GM23338 (cell line): ENCODE data around the gene GIMAP7. TPM values are rescaled to one million over a fixed set of nuclear protein-coding genes. Genes with fewer than 3 reads are reported as not detected.

Experiments used
- ATAC-seq: fragments of 200-7000 bp; cut with Tn5 transposase; 3 replicates; pipeline ENCODE4 v1.9.1; 2020
- DNase-seq: peaks from one replicate; pipeline ENCODE4 v3.0.0-alpha.2; 2015; ENCODE audit warnings: low spot score
- H2AFZ ChIP-seq: fragments of 200-600 bp; sonication (generic); 2 replicates; pipeline ENCODE4 v1.8.0; 2016; ENCODE audit warnings: antibody characterized with exemption, mild to moderate bottlenecking, moderate library complexity
- H3F3A ChIP-seq: fragments of 200-600 bp; sonication (generic); replicated peaks from 2 replicates; pipeline ENCODE4 v1.8.0; 2017; ENCODE audit warnings: antibody characterized with exemption, mixed run types, low read depth
- H3K27ac ChIP-seq: fragments of 200-600 bp; sonication (generic); 2 replicates; pipeline ENCODE4 v1.6.1; 2016; ENCODE audit warnings: low read depth
- H3K27me3 ChIP-seq: fragments of 200-600 bp; sonication (generic); 2 replicates; pipeline ENCODE4 v1.8.0; 2016; ENCODE audit warnings: mild to moderate bottlenecking, mixed run types, moderate library complexity; ENCODE audit not compliant: insufficient read depth
- H3K36me3 ChIP-seq: fragments of 200-600 bp; sonication (generic); 2 replicates; pipeline ENCODE4 v1.8.0; 2016; ENCODE audit warnings: mild to moderate bottlenecking; ENCODE audit not compliant: insufficient read depth
- H3K4me1 ChIP-seq: fragments of 200-600 bp; sonication (generic); 2 replicates; pipeline ENCODE4 v1.8.0; 2016; ENCODE audit warnings: mild to moderate bottlenecking, moderate library complexity; ENCODE audit not compliant: insufficient read depth
- H3K4me2 ChIP-seq: fragments of 200-600 bp; sonication (generic); 2 replicates; pipeline ENCODE4 v1.7.1; 2017; ENCODE audit warnings: mixed run types
- H3K4me3 ChIP-seq: fragments of 200-600 bp; sonication (generic); 2 replicates; pipeline ENCODE4 v1.6.1; 2016; ENCODE audit warnings: mixed run types
- H3K79me2 ChIP-seq: fragments of 200-600 bp; sonication (generic); replicated peaks from 2 replicates; pipeline ENCODE4 v1.8.0; 2017; ENCODE audit warnings: mild to moderate bottlenecking; ENCODE audit not compliant: insufficient read depth
- H3K9me2 ChIP-seq: fragments of 200-600 bp; sonication (generic); 2 replicates; pipeline ENCODE4 v1.8.0; 2017; ENCODE audit not compliant: insufficient read depth
- H4K20me1 ChIP-seq: fragments of 200-600 bp; sonication (generic); replicated peaks from 2 replicates; pipeline ENCODE4 v1.8.0; 2017; ENCODE audit warnings: mild to moderate bottlenecking; ENCODE audit not compliant: insufficient read depth
- H3K27ac Mint-ChIP-seq: 2 replicates; pipeline ENCODE4 v1.8.0; 2020; ENCODE audit warnings: inconsistent platforms, mild to moderate bottlenecking, moderate library complexity, mixed read lengths
- H3K27me3 Mint-ChIP-seq: 3 replicates; pipeline ENCODE4 v1.8.0; 2022; ENCODE audit warnings: low read depth, mild to moderate bottlenecking, moderate library complexity, mixed read lengths, inconsistent platforms; ENCODE audit not compliant: insufficient read depth, poor library complexity
- H3K36me3 Mint-ChIP-seq: 3 replicates; pipeline ENCODE4 v1.8.0; 2021; ENCODE audit warnings: low read depth, mild to moderate bottlenecking, inconsistent platforms, moderate library complexity, mixed read lengths
- H3K4me1 Mint-ChIP-seq: 3 replicates; pipeline ENCODE4 v1.8.0; 2020; ENCODE audit warnings: mild to moderate bottlenecking, inconsistent platforms, mixed read lengths
- H3K4me3 Mint-ChIP-seq: 3 replicates; pipeline ENCODE4 v1.8.0; 2021; ENCODE audit warnings: moderate library complexity, mild to moderate bottlenecking, inconsistent platforms, mixed read lengths
- H3K9me3 Mint-ChIP-seq: 3 replicates; pipeline ENCODE4 v1.8.0; 2020; ENCODE audit warnings: moderate library complexity, mild to moderate bottlenecking, inconsistent platforms, mixed read lengths
- CREB1 ChIP-seq: fragments of 250-450 bp; sonication (Bioruptor Pico); IDR thresholded peaks from 2 replicates; pipeline ENCODE4 v1.5.0; 2020; ENCODE audit warnings: low read depth, mild to moderate bottlenecking, moderate library complexity
- CTCF ChIP-seq, 2 experiments: fragments of 200-600 bp in 1 of 2; sonication (generic) in 1 of 2; conservative IDR thresholded peaks; 2 replicates each; pipeline versions ENCODE4 v1.5.1 to v1.6.1; 2016 to 2017; ENCODE audit warnings: antibody characterized with exemption in 2 of 2, low read depth in 2 of 2, mild to moderate bottlenecking in 2 of 2, moderate library complexity in 1 of 2
- ETS1 ChIP-seq: IDR thresholded peaks from 2 replicates; pipeline ENCODE4 v1.6.1; 2016; ENCODE audit warnings: antibody characterized with exemption
- EZH2 ChIP-seq: fragments of 200-600 bp; sonication (generic); IDR thresholded peaks from one replicate; pipeline ENCODE4 v1.8.0; 2017; ENCODE audit warnings: antibody characterized with exemption, mild to moderate bottlenecking, low read depth; ENCODE audit not compliant: unreplicated experiment
- EZH2phosphoT487 ChIP-seq: fragments of 200-600 bp; sonication (generic); IDR thresholded peaks from one replicate; pipeline ENCODE4 v1.8.1; 2018; ENCODE audit warnings: antibody characterized with exemption; ENCODE audit not compliant: unreplicated experiment
- JUNB ChIP-seq: IDR thresholded peaks from one replicate; pipeline ENCODE4 v1.6.1; 2016; ENCODE audit warnings: antibody characterized with exemption; ENCODE audit not compliant: unreplicated experiment
- NANOG ChIP-seq: IDR thresholded peaks from 2 replicates; pipeline ENCODE4 v1.6.1; 2016; ENCODE audit warnings: antibody characterized with exemption, borderline replicate concordance
- POLR2AphosphoS5 ChIP-seq: IDR thresholded peaks from 2 replicates; pipeline ENCODE4 v1.6.1; 2016; ENCODE audit warnings: antibody characterized with exemption, low read depth
- REST ChIP-seq: IDR thresholded peaks from one replicate; pipeline ENCODE4 v1.6.1; 2018; ENCODE audit warnings: antibody characterized with exemption; ENCODE audit not compliant: unreplicated experiment
- STAT1 ChIP-seq: IDR thresholded peaks from one replicate; pipeline ENCODE4 v1.6.1; 2016; ENCODE audit warnings: antibody characterized with exemption; ENCODE audit not compliant: unreplicated experiment
- ZNF114 ChIP-seq: fragments of 250-450 bp; sonication (Bioruptor Pico); IDR thresholded peaks from 2 replicates; pipeline ENCODE4 v1.5.0; 2020; ENCODE audit warnings: mild to moderate bottlenecking, moderate library complexity
- ZNF331 ChIP-seq: fragments of 250-450 bp; sonication (Bioruptor Pico); IDR thresholded peaks from 2 replicates; pipeline ENCODE4 v1.5.0; 2020; ENCODE audit warnings: low read depth, mild to moderate bottlenecking, moderate library complexity
- ZNF462 ChIP-seq: fragments of 250-450 bp; sonication (Bioruptor Pico); IDR thresholded peaks from 2 replicates; pipeline ENCODE4 v1.5.0; 2020; ENCODE audit warnings: mild to moderate bottlenecking, moderate library complexity
- polyA plus RNA-seq: library from polyadenylated mRNA; unstranded; fragments of >200 nt; fragmentation: Nextera tagmentation; extraction: Ambion mirVana; gene quantifications from 2 replicates; pipeline ENCODE4 v1.2.1, GENCODE V29; 2016
- total RNA-seq: library from RNA; depleted of rRNA; stranded (reverse); fragments of >200 nt; shearing (Covaris generic); gene quantifications from 2 replicates; pipeline ENCODE4 v1.2.3, GENCODE V29; 2014

GIMAP7 gene
- total and polyA plus RNA-seq, 2 experiments from 2014 or later: not detected

GRCh38 chr7:150487625-150488024, 27.0 kb upstream of the GIMAP7 start:
- Histone ChIP-seq H3K4me1 (no peaks in the 10 kb centered on the region), H3K79me2 (no peaks in the 10 kb centered on the region), H3K36me3 (no peaks in the 10 kb centered on the region), H3K27me3 (no peaks in the 10 kb centered on the region), H3K4me3 (no peak overlapping the region), H3F3A (no peaks in the 10 kb centered on the region), H3K9me2 (0 out of 2 replicates have a peak, but pooled peaks cover 3% of the 10 kb centered on the region), H4K20me1 (no peaks in the 10 kb centered on the region), H3K27ac (no peak overlapping the region), H3K4me2 (no peak overlapping the region), H2AFZ (no peak overlapping the region)
- H3K36me3 Mint-ChIP-seq: no peaks in the 10 kb centered on the region
- H3K27me3 Mint-ChIP-seq: peaks cover 4% of the 10 kb centered on the region
- TF ChIP-seq ZNF331 (CRISPR knock-in tag): no peak
- TF ChIP-seq NANOG: no peak
- no peak for TF ChIP-seq ZNF462 (CRISPR knock-in tag)
- TF ChIP-seq EZH2: no peak
- TF ChIP-seq REST: no peak
- no peak for TF ChIP-seq ZNF114
- TF ChIP-seq STAT1: no peak
- TF ChIP-seq ETS1: no peak
- no peak for TF ChIP-seq CREB1 (CRISPR knock-in tag)
- TF ChIP-seq POLR2AphosphoS5: no peak
- no peak for TF ChIP-seq CTCF (conservative IDR thresholded peaks at IDR 0.05; ENCODE audit: low read depth in 2 of 2)
- no peak for TF ChIP-seq EZH2phosphoT487
- TF ChIP-seq JUNB: no peak
- H3K4me3 Mint-ChIP-seq: no peak overlapping the region
- H3K27ac Mint-ChIP-seq: no peak overlapping the region
- H3K9me3 Mint-ChIP-seq: peaks cover 3% of the 10 kb centered on the region; the same call in 2 of the 3 replicates
- peaks cover 7% of the 10 kb centered on the region for H3K4me1 Mint-ChIP-seq
- no peak for DNase-seq
- no peak for ATAC-seq
